GM21447 (cell line): Measurements from ENCODE around the gene KRT3.

Source experiments
- ATAC-seq: cut with Tn5 transposase; IDR thresholded peaks from one replicate; pipeline ENCODE4 v1.9.1; 2021; ENCODE audit not compliant: unreplicated experiment

Gene KRT3

DNA sequence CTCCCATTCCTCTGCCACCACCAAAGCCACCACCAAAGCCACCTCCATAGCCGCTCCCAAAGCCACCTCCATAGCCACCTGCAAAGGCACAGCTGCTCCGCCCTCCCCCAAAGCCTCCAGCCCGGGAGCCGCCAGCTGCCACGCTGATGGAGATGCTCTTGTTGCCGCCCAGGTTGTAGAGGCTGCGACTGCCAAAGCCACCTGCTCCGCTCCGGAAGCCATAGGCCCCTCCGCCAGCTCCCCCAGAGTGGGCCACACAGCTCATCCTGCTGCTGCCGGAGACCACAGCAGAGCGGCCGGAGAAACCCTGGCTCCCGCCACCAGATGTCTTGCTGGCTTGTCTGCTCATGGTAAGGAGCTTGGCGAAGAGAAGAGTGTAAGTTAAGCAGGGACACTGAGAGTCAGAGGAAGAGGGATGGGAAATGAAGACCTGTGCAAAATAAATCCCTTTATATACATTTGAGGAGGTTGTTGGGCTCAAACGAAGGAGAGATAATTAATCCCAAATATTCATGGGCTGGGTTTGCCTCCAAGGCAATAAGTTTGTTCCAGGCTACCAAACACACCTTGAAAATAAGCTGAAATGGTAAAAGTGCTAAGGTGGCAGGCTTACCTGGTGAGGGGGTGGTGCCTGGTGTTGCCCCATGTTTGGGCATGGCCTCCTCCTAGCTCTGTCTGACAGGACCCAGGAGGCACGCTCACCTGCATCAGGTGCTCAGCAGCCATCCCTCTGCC lies at the start of gene KRT3:
Gene KRT3 (minus strand): TSS at position 424 of the 735 bp plus-strand sequence. CDS start 75 bp downstream, at position 349.
- ATAC-seq = no peak

DNA sequence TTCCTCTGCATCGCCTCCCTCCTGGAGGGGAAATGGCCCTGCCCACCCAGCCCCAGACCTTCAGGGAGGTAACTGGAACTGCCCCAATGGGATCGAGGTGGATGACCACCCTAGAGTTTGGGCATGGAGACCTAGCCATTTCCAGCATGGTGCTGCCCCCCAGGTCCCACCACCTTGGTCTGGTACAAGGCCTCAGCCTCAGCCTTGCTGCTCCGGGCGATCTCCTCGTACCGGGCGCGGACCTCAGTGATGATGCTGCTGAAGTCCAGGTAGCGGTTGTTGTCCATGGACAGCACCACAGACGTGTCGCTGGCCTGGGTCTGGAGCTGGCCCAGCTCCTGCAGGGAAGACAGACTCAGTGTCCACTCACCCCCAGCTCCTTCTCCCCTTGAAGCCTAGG lies 48.5 kb upstream of the KRT3 start:
- no peak for ATAC-seq

GRCh38 chr12:52839436-52840105 lies 43.7 kb upstream of the KRT3 start:
- ATAC-seq = no peak

DNA sequence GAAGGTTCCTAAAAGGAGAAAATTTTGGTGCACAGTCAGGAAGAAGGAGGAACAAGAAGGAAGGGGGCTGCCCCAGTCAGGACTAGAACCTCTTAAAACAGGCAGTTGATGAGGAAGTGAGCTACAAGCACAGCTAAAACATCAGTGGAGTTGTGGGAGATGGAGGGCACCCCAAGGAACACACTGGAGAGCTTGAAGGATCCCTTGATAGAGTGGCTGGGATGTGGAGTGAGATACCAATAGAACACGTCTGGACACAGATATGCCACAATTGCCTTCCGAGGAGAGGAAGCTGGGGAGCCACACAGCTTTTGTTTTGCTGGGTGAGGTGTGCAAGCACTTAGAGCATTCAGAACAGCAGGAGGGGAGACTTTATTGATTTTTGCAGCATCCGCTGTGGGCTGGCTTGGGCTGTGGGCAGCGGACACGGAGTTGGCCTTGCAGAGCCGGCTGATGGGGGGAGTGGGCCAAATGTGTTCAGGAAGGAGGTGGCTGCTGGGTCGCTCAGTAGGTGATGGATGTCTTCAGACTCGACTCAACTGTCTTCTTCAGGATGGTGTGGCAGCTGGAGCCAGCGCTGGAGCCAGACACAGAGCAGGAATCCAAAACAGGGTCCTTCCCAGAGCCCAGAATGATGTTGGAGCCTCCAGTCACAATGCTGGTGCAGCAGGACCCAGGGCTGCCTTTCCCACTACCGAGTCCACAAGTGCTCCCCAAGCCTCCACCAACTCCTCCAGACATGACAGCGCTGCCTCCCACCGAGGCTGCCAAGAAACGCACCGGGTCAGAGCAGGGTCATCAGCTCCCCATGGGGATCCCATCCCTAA lies 42.9 kb upstream of the KRT3 start:
- ATAC-seq = no peak

DNA sequence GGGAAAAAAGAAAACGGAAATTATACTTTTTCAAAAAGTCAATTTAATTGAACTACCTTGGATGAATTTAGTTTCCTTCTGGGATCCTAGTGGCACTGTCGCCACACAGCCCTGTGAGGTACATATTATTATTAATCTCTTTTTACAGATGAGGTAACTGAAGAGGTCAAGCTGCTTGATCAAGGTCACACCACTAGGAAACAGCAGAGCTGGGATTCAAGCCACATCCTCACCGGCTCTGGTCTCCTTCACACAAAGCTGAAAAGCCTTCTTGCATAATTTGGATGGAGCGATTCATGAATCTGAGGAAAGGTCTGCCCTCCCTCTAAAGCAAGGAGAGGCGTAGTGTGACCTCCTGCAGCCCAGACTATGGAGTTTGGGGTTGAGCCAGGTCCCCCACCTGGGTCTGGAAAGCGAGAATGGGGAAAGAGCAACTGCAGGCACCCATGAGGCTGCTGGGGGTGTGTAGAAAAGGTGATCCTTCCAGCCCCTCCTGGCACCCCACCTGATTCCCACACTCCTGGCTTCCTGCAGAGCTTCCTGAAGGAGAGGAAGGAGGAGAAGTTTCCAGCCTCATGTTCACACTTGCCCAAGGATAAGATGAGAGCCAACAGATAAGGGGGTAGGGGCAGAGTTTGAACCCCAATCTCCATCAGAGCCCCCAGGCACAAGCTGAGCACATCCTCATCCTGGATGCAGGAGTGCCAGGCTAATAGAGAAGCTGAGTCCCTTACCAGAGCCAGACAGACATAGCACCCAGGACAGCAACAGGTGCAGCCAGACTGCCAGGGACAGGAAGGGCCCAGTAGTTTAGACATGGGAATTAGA lies 42.1 kb upstream of the KRT3 start:
- no peak for ATAC-seq

- ATAC-seq = no peak
Measured at GRCh38 chr12:52837413-52837741, 41.5 kb upstream of the KRT3 start.

DNA sequence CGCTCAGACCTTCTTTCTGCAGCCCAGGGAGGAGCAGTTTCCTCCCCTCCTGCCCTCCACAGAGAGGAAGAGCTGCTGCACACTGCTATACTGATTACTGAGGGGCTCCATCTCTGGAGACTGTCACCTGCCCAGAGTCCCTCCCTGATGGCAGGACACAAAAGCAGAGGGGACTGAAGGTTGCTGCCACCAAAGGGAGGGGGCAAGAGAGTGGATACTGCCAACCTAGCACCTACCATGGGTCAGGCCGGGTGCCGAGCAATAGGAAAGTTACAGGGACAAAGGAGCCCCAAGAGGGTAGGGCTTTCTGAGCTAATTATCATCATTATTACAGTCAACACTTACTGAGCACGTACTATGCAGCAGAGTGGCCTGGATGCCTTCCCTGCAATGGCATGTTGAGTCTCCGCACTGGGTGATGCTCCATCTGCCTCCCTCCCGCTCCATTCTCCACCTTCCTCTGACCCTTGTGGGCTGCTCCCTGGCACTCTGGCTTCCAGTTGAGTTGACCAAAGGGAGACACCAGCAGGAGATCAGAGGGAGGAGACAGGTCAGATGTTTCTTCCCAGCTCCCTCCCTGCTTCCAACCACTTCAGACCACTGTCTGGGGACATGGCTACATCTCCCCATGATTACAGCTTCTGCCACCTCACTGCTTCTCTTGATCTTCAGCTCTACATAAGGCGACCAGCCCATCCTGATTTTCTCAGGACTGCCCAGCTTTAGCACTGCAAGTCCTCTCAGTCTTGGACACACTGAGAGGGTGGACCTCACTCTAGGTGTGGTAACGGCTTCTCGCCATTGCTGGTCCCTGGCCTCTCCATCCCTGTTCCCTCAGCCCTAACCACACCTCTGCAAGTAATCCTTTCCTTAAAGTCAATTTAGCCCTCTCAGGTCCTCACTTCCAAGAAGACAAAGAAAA lies 40.8 kb upstream of the KRT3 start:
- no peak for ATAC-seq

DNA sequence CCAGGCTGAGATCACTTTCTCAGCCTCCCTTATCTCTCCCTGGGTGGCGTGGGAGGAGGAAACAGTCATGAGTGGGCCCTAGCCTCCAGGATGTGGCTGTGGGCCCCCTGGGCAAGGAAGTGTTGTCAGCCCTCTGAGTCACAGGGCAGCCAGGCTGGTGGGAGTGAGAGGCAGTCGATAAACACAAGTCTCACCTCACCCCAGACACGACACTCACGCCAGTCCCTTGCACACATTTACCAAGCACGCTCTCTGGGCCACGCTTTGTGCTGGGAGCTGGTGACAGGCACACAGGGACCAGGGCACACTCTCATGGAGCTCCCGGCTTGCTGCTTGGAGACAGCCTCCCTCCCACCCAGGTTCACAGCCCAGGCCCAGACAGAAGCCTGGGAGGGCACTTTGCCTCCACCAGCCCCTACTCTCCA lies 40.1 kb upstream of the KRT3 start:
- no peak for ATAC-seq

GRCh38 chr12:52835271-52836041 lies 39.5 kb upstream of the KRT3 start:
- ATAC-seq = no peak

DNA sequence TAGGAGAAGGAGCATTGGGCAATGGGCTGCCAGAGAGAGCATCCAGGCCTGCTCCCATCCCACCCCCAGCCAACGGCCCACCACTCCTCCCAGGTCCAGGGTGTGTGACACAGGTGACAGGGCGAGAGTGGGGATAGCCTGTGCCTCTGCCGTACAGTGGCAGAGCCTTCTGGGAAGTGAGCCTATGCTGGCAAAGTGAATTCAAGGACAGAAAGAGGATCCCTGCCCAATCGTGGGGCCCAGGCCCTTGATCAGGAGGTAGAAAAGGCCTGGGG lies 38.7 kb upstream of the KRT3 start:
- no peak for ATAC-seq

DNA sequence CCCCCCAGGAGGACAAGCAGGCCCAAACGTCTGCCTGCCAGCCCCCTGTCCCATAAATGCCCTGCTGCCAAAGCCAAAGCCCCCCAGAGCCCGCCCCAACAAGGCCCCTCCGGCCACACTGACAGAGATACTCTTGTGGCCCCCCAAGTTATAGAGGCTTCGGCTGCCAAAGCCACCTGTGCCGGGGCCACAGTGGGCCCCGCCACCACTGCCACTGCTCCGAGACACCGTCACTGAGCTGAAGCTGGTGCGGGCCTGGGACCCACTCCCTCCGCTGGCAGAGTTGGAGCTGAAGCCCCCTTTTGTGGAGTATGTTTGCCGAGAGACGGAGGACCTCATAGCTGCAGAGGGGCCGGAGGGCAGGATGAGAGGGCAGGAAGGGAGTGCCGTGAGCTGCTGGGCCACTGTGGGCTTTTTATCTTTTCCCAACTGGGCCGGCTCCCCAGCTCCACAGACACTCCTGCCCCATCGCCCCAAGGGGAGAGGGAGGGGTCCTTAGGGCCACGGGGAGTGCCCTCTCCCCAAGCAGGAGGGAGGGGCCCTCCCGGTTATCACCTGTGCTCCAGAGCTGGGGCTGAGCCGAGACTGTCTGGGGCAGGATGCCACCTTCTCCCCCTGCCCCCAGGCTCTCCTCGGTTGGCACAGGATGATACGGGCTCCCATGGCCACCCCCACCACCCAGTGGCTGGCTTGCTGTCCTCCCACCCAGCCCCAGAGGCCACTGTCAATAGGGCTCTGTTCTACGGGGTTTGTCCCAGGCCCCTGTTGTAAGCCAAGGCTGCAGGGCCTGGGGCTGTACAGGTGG lies 38.2 kb upstream of the KRT3 start, which contains the start of gene KRT79:
Gene KRT79 (minus strand): TSS at position 390 of the 805 bp plus-strand sequence. CDS start 51 bp downstream, at position 339.
- ATAC-seq = no peak

GRCh38 chr12:52832985-52833905 lies 37.3 kb upstream of the KRT3 start:
- ATAC-seq = no peak

GRCh38 chr12:52832451-52832850 lies 36.5 kb upstream of the KRT3 start:
- ATAC-seq = no peak

GRCh38 chr12:52831251-52831650 lies 35.3 kb upstream of the KRT3 start:
- no peak for ATAC-seq

GRCh38 chr12:52829986-52830770 lies 34.3 kb upstream of the KRT3 start:
- ATAC-seq = no peak

DNA sequence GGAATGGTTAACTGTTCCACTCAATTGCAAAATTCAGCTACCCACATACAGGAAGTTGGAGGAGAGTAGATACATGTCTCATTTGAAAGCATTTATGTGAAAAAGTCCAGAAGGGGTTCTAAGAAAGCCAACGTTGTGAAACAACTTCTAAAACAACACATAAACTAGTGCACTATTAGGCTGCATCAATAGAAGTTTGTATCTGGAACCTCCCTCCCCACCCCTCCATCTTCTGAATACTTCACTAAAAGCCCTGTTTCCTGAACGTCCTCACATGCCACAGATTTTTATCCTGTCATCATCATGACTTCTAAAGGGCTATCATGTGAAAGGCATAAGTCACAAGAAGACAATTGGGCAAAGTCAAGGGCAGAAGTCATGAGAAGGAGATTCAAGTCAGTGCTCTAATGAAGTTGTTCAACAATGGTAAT lies 32.7 kb upstream of the KRT3 start:
- no peak for ATAC-seq

- no peak for ATAC-seq
Measured at GRCh38 chr12:52828156-52828555, 32.2 kb upstream of the KRT3 start.
